Measurements from ENCODE around the gene FARSA.
A peak's percentile ranks its signal among the peaks of the same experiment; 100 is the strongest.
"Not testable (repeated sequence)": the region's sequence is repeated elsewhere in the genome, so short reads cannot be mapped to it uniquely, and the experiment has no call there.

The FARSA gene

DNA sequence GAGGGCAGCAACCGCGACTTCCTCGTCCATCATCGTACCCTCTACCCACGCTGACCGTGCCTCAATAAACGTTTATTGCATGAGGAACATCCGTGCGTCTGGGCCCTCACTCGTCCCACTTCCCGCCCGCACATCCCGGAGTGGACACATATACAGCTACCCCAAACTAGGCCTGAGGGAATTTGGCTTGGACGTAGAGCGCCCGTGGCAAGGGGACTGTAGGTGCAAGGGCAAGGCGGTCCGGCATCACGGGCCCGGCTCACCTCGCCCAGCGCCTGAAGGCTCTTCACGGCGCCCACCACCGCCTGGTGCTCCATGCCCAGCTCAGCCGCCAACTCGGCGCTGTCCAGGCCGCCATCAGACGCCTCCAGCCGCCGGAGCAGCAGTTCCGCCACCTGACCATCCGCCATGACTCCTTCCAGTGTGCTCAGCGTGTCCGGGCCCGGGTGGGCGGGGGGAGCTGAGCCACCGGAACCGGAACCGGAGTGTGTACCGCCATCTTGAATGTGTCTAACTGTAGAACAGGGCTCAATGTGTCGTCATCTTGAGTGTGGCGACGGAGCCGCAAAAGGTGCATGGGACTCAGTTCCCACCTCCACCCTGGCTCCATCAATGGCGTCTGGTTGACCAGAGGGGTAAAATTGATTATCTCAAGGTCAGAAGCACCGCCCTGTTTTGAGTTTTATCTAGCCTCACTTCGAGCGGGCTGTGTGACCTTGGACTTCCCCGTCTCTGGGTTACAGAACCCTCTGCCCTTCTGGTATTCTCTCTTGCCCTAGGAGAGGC is at the start of gene FARSA:
TSS of gene FARSA (minus strand) at position 425 of the 786 bp plus-strand sequence. CDS start at position 410, 15 bp downstream.
- DNase-seq (ENCODE audit: low read depth), result peak; percentile 87
- peak within 1 kb of the TSS; percentile 96 for H3K4me3 ChIP-seq (ENCODE audit: low read length)
- TF ChIP-seq, protein P1, sequence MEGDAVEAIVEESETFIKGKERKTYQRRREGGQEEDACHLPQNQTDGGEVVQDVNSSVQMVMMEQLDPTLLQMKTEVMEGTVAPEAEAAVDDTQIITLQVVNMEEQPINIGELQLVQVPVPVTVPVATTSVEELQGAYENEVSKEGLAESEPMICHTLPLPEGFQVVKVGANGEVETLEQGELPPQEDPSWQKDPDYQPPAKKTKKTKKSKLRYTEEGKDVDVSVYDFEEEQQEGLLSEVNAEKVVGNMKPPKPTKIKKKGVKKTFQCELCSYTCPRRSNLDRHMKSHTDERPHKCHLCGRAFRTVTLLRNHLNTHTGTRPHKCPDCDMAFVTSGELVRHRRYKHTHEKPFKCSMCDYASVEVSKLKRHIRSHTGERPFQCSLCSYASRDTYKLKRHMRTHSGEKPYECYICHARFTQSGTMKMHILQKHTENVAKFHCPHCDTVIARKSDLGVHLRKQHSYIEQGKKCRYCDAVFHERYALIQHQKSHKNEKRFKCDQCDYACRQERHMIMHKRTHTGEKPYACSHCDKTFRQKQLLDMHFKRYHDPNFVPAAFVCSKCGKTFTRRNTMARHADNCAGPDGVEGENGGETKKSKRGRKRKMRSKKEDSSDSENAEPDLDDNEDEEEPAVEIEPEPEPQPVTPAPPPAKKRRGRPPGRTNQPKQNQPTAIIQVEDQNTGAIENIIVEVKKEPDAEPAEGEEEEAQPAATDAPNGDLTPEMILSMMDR (conservative IDR thresholded peaks at IDR 0.05; ENCODE audit: low read length), result no peak

GRCh38 chr19:12983091-12983490 is 49.6 kb upstream of the FARSA start:
- no peak for DNase-seq (ENCODE audit: low read depth)
- TF ChIP-seq, protein P1 (conservative IDR thresholded peaks at IDR 0.05; ENCODE audit: low read length), result no peak
- peak overlapping the region; percentile 55 for H3K4me3 ChIP-seq (ENCODE audit: low read length)

GRCh38 chr19:12982648-12983047 is 49.1 kb upstream of the FARSA start:
- TF ChIP-seq, protein P1 (conservative IDR thresholded peaks at IDR 0.05; ENCODE audit: low read length), result no peak
- no peak overlapping the region for H3K4me3 ChIP-seq (ENCODE audit: low read length)
- no peak for DNase-seq (ENCODE audit: low read depth)

DNA sequence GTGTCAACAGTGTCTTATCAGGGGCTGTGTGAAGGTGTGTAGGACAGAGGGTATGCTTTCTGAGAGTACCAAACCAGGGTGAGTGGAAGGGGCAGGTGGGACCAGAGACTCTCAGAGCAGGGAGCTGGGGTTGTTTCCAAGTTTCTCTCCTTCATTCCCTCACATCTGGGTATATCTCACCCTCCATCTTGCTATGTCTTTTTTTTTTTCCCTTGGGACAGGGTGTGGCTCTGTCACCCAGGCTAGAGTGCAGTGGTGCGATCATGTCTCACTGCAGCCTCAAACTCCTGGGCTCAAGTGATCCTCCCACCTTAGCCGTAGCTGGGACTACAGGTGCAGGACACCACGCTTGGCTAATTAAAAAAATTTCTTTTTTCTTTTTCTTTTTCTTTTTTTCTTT is 46.5 kb upstream of the FARSA start:
- DNase-seq (ENCODE audit: low read depth), result no peak
- TF ChIP-seq, protein P1 (conservative IDR thresholded peaks at IDR 0.05; ENCODE audit: low read length), result no peak
- no peak overlapping the region for H3K4me3 ChIP-seq (ENCODE audit: low read length)

GRCh38 chr19:12976109-12976508 is 42.6 kb upstream of the FARSA start:
- not testable (repeated sequence) for H3K4me3 ChIP-seq (ENCODE audit: low read length); DNase-seq (ENCODE audit: low read depth)

GRCh38 chr19:12975221-12975741 is 41.8 kb upstream of the FARSA start:
- no peak overlapping the region for H3K4me3 ChIP-seq (ENCODE audit: low read length)
- TF ChIP-seq, protein P1 (conservative IDR thresholded peaks at IDR 0.05; ENCODE audit: low read length), result no peak
- DNase-seq (ENCODE audit: low read depth), result no peak

DNA sequence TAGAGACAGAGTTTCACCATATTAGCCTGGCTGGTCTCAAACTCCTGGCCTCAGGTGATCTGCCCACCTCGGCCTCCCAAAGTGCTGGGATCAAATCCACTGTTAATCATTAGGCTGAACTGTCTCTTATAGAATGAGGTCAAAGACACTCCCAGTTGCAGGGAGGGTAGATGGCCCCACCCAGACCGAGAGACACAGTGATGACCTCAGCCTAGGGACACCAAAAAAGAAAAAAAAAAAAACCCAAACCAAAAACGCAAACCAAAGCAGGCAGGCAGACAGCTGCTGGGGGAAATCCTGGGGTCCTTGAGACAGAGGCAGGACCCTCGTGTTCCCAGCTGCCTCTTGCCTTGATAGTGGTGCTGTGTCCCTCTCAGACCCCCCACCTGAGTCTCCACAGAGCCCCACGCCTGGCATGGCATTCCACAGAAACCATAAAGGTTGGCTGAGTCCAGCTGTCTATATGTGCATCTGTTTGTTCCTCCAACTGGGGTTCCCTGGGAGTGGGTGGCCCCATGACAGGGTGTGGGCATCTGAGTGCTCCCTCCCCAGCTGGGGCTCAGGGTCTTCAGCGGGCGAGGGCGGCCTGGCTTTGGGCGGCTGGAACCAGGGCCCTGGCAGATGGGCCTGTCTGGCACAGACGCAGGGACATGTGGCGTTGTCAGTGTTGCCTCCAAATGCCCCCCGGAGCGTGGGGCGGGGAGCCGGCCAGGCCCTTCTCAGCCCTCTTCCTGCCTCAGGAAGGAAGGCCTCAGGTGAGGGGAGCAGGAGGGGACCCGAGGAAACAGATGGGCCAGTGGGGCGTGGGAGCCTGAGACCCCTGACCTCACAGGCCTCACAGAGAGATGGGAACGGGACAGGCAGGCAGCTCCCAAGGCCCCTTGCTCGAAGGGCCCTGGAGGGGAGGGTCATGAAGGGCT is 41.0 kb upstream of the FARSA start:
- DNase-seq (ENCODE audit: low read depth), result no peak
- H3K4me3 ChIP-seq (ENCODE audit: low read length), result no peak overlapping the region
- TF ChIP-seq, protein P1 (conservative IDR thresholded peaks at IDR 0.05; ENCODE audit: low read length), result no peak
